HepG2 (cell line): ENCODE data around the gene ZNF503. TPM values are rescaled to one million over a fixed set of nuclear protein-coding genes. Genes with fewer than 3 reads are reported as not detected.

Source experiments
- ARHGAP35 ChIP-seq: sonication (generic); formaldehyde crosslinking; IDR thresholded peaks from 2 replicates; pipeline ENCODE4 v1.9.0; 2022; ENCODE audit warnings: mild to moderate bottlenecking, inconsistent platforms, moderate library complexity, missing genetic modification reagents, borderline replicate concordance
- ATRX ChIP-seq: sonication (generic); formaldehyde crosslinking; IDR thresholded peaks from 2 replicates; pipeline ENCODE4 v1.4.0; 2020; ENCODE audit warnings: missing genetic modification reagents, borderline replicate concordance
- E2F2 ChIP-seq: sonication (generic); formaldehyde crosslinking; IDR thresholded peaks from 2 replicates; pipeline ENCODE4 v1.4.0; 2020; ENCODE audit warnings: missing genetic modification reagents, borderline replicate concordance
- ETV5 ChIP-seq: IDR thresholded peaks from 2 replicates; pipeline ENCODE4 v1.6.1; 2018; ENCODE audit warnings: missing biosample characterization, missing genetic modification reagents, inconsistent platforms, borderline replicate concordance
- HOXA3 ChIP-seq: sonication (generic); formaldehyde crosslinking; IDR thresholded peaks from 2 replicates; pipeline ENCODE4 v1.5.0; 2020; ENCODE audit warnings: missing genetic modification reagents
- IKZF4 ChIP-seq: sonication (generic); formaldehyde crosslinking; IDR thresholded peaks from 2 replicates; pipeline ENCODE4 v1.5.1; 2020; ENCODE audit warnings: borderline replicate concordance, mild to moderate bottlenecking, low read depth, missing genetic modification reagents; ENCODE audit errors: not compliant biosample characterization
- MTF2 ChIP-seq: sonication (generic); formaldehyde crosslinking; IDR thresholded peaks from 2 replicates; pipeline ENCODE4 v1.5.0; 2020; ENCODE audit warnings: missing genetic modification reagents, borderline replicate concordance
- MYC ChIP-seq: sonication (generic); formaldehyde crosslinking; IDR thresholded peaks from 2 replicates; pipeline ENCODE4 v1.9.0; 2021; ENCODE audit warnings: missing genetic modification reagents, borderline replicate concordance
- NFE2 ChIP-seq: sonication (generic); formaldehyde crosslinking; IDR thresholded peaks from 2 replicates; pipeline ENCODE4 v1.4.0; 2020; ENCODE audit warnings: missing genetic modification reagents
- POLR2G ChIP-seq: fragments of 200-400 bp; formaldehyde crosslinking; IDR thresholded peaks from 2 replicates; pipeline ENCODE4 v1.6.1; 2018; ENCODE audit warnings: mild to moderate bottlenecking, low read depth, low read length, moderate library complexity
- RNF219 ChIP-seq: sonication (generic); formaldehyde crosslinking; IDR thresholded peaks from 2 replicates; pipeline ENCODE4 v1.5.0; 2020; ENCODE audit warnings: mild to moderate bottlenecking, missing genetic modification reagents
- TSC22D2 ChIP-seq: sonication (generic); formaldehyde crosslinking; IDR thresholded peaks from 2 replicates; pipeline ENCODE4 v1.5.1; 2020; ENCODE audit warnings: missing genetic modification reagents, mild to moderate bottlenecking, borderline replicate concordance
- ZFP62 ChIP-seq: sonication (generic); formaldehyde crosslinking; IDR thresholded peaks from 2 replicates; pipeline ENCODE4 v1.4.0; 2020; ENCODE audit warnings: missing genetic modification reagents
- ZNF34 ChIP-seq: sonication (generic); formaldehyde crosslinking; IDR thresholded peaks from 2 replicates; pipeline ENCODE4 v1.4.0; 2020; ENCODE audit warnings: mild to moderate bottlenecking, missing genetic modification reagents, borderline replicate concordance
- ZNF530 ChIP-seq: sonication (generic); formaldehyde crosslinking; IDR thresholded peaks from 2 replicates; pipeline ENCODE4 v1.5.0; 2020; ENCODE audit warnings: low read depth, mild to moderate bottlenecking, missing genetic modification reagents
- ZNF746 ChIP-seq: sonication (generic); formaldehyde crosslinking; IDR thresholded peaks from 2 replicates; pipeline ENCODE4 v1.8.0; 2022; ENCODE audit warnings: mild to moderate bottlenecking, missing genetic modification reagents
- ZNF772 ChIP-seq: sonication (generic); formaldehyde crosslinking; IDR thresholded peaks from 2 replicates; pipeline ENCODE4 v1.5.0; 2020; ENCODE audit warnings: mild to moderate bottlenecking, missing genetic modification reagents
- ZNF773 ChIP-seq: sonication (generic); formaldehyde crosslinking; IDR thresholded peaks from 2 replicates; pipeline ENCODE4 v1.4.0; 2020; ENCODE audit warnings: missing genetic modification reagents, borderline replicate concordance
- ZNF878 ChIP-seq: sonication (generic); formaldehyde crosslinking; IDR thresholded peaks from 2 replicates; pipeline ENCODE4 v1.8.1; 2023; ENCODE audit warnings: mild to moderate bottlenecking, missing genetic modification reagents, moderate library complexity
- polyA plus RNA-seq, 8 experiments: library from polyadenylated mRNA; depleted of rRNA in 3 of 8; stranded (reverse) in 7 of 8; unstranded in 1 of 8; fragments of >200 nt; fragmentation: Illumina TruSeq in 4 of 8; extraction: Trizol in 4 of 8; gene quantifications; 2 replicates each; pipeline versions ENCODE4 v1.2.1 to v1.2.3, GENCODE V29; 2011 to 2016; ENCODE audit warnings: low read depth in 4 of 8, missing spikeins in 1 of 8, mixed read lengths in 1 of 8; ENCODE audit not compliant: insufficient read depth in 1 of 8
- total RNA-seq, 5 experiments: library from RNA; depleted of rRNA; stranded (reverse); fragments of >200 nt; fragmentation: Illumina TruSeq; extraction: Trizol; gene quantifications; 2 replicates each; pipeline ENCODE4 v1.2.3, GENCODE V29; 2016; ENCODE audit warnings: low read depth in 1 of 5
- TF ChIP-seq, protein P1 (sequence below): IDR thresholded peaks from 2 replicates; pipeline ENCODE4 v1.6.1; 2016; ENCODE audit warnings: missing compliant biosample characterization, missing genetic modification reagents, borderline replicate concordance
- TF ChIP-seq, protein P2 (sequence below): sonication (generic); formaldehyde crosslinking; conservative IDR thresholded peaks from 2 replicates; pipeline ENCODE4 v1.4.0; 2020; ENCODE audit warnings: missing genetic modification reagents

ZNF503 gene
- total and polyA plus RNA-seq, 2 of the 13 experiments (the other 11 are each of a cell fraction or from before 2014, with no cell fraction given): 2.7 to 8.3 TPM

DNA sequence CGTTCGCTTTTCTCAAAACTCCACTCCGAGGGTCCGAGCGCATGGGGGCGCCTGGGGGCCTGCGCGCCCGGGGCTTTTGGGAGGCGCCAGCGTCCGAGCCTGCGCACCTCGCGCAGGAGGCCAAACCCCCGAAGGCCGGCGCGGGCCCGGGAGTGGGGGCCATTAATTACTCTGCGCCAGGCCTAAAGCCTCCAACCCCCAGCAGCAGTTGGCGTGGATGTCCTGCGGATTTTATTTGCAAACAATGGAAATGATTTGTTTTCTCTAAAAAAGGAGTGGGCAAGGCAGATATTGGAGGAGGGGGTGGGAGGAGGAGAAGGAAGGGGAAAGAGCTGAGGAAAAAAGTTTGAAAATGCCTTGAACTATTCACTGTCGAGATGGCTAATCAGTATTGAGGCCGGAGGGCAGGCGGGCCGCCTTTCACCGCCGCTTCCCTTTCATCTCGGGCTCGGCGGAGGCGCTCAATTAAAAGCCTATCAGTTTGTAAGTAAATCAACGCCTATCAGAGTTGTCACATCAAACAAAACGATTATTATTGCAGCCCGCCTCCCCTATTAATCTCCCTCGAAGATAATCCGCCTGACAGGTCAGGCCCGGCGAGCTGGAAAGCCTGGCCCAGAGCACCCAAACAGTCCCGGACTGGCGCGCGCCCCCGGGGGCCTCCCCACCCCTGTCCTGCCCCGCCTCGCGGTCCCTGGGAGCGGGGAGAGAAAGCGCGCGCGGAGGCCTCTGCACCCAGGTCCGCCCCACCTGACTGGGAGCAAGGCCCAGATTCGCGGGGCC, 3.4 kb upstream of the ZNF503 start (continued):
- no peak for TF ChIP-seq RNF219 (CRISPR knock-in tag)
- no peak for TF ChIP-seq ZFP62 (CRISPR knock-in tag)
- TF ChIP-seq ZNF530 (CRISPR knock-in tag): no peak
- TF ChIP-seq ZNF34 (CRISPR knock-in tag): no peak
- TF ChIP-seq ZNF773 (CRISPR knock-in tag): 0 out of 2 replicates have a peak, but pooled peaks have one; percentile 80
- peak; percentile 88 for TF ChIP-seq MYC (CRISPR knock-in tag)
- no peak; the same call in 1 of the 2 replicates for TF ChIP-seq TSC22D2 (CRISPR knock-in tag)
- no peak for TF ChIP-seq ATRX (CRISPR knock-in tag)
- TF ChIP-seq IKZF4 (CRISPR knock-in tag): no peak
- no peak; the same call in 1 of the 2 replicates for TF ChIP-seq ZNF878 (CRISPR knock-in tag)
- TF ChIP-seq ARHGAP35: no peak
- no peak for TF ChIP-seq ZNF772
- TF ChIP-seq ETV5 (CRISPR knock-in tag): peak; percentile 39
- no peak for TF ChIP-seq MTF2 (CRISPR knock-in tag)
- peak; percentile 73 for TF ChIP-seq HOXA3
- no peak for TF ChIP-seq NFE2 (CRISPR knock-in tag)
- TF ChIP-seq POLR2G: no peak; the same call in 1 of the 2 replicates
- TF ChIP-seq, protein P1, sequence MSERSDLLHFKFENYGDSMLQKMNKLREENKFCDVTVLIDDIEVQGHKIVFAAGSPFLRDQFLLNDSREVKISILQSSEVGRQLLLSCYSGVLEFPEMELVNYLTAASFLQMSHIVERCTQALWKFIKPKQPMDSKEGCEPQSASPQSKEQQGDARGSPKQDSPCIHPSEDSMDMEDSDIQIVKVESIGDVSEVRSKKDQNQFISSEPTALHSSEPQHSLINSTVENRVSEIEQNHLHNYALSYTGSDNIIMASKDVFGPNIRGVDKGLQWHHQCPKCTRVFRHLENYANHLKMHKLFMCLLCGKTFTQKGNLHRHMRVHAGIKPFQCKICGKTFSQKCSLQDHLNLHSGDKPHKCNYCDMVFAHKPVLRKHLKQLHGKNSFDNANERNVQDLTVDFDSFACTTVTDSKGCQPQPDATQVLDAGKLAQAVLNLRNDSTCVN (CRISPR knock-in tag): no peak; the same call in 1 of the 2 replicates
- peak; percentile 89; the same call in 1 of the 2 replicates for TF ChIP-seq E2F2 (CRISPR knock-in tag)
- TF ChIP-seq ZNF746 (CRISPR knock-in tag): peak; percentile 43; the same call in 1 of the 2 replicates
- TF ChIP-seq, protein P2, sequence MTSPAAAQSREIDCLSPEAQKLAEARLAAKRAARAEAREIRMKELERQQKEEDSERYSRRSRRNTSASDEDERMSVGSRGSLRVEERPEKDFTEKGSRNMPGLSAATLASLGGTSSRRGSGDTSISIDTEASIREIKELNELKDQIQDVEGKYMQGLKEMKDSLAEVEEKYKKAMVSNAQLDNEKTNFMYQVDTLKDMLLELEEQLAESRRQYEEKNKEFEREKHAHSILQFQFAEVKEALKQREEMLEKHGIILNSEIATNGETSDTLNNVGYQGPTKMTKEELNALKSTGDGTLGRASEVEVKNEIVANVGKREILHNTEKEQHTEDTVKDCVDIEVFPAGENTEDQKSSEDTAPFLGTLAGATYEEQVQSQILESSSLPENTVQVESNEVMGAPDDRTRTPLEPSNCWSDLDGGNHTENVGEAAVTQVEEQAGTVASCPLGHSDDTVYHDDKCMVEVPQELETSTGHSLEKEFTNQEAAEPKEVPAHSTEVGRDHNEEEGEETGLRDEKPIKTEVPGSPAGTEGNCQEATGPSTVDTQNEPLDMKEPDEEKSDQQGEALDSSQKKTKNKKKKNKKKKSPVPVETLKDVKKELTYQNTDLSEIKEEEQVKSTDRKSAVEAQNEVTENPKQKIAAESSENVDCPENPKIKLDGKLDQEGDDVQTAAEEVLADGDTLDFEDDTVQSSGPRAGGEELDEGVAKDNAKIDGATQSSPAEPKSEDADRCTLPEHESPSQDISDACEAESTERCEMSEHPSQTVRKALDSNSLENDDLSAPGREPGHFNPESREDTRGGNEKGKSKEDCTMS (CRISPR knock-in tag): no peak; the same call in 1 of the 2 replicates
